Left kidney (tissue), 2 donors: Measurements from ENCODE around the gene HIP1R. TPM values are rescaled to one million over a fixed set of nuclear protein-coding genes. Genes with fewer than 3 reads are reported as not detected.
"Not testable (repeated sequence)": the region's sequence is repeated elsewhere in the genome, so short reads cannot be mapped to it uniquely, and the experiment has no call there.

ENCODE experiments used
- DNase-seq: peaks from one replicate; pipeline ENCODE4 v3.0.0-alpha.2; 2013
- polyA plus RNA-seq: library from polyadenylated mRNA; unstranded; fragments of 120-200 nt; gene quantifications from one replicate; pipeline ENCODE4 v1.2.1, GENCODE V29; 2013; ENCODE audit not compliant: insufficient read length

The HIP1R gene
- polyA plus RNA-seq, 1 donor, result 82.4 TPM

DNA sequence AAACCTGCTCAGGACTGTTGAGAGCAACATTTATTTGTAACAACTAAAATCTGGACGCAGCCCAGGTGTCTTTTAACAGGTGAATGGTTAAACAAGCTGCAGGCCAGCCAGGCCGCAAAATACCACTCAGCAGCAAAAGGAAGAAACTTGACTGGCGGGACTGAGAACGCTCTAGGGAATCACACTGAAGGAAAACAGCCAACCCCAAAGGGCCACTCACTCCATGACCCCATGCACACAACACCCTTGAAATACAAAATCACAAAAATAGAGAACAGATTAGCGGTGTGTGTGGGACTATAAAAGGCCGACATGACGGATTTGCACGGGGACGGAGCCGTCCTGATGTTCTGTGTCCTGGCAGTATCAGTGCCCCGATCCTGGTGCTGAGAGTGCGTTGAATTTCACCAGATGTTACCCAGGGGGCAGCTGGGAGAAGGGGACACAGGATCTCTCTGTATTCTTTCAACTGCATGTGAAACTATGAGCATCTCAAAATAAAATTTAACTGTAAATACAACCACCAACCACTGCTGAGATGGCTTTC lies 37.6 kb downstream of the HIP1R start:
- DNase-seq, result no peak

DNA sequence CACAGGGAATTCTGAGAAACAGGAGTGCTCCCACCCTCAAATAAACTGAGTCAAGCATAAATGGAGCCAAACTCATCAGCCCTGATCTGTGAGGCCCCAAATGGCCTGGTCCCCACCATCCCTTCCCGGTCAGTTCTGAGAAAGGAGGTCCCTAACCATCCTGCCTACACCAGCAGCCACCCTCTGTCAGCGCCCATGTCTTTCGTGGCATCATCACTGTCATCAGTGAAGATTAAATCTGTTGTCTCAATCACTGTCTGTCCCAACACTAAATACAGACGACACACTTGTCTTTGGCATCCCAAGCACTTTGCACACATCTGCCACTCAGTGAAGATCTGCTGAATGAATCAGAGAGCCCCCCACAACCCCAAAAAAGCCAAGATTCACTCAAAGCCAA lies 38.3 kb downstream of the HIP1R start:
- DNase-seq, result no peak

DNA sequence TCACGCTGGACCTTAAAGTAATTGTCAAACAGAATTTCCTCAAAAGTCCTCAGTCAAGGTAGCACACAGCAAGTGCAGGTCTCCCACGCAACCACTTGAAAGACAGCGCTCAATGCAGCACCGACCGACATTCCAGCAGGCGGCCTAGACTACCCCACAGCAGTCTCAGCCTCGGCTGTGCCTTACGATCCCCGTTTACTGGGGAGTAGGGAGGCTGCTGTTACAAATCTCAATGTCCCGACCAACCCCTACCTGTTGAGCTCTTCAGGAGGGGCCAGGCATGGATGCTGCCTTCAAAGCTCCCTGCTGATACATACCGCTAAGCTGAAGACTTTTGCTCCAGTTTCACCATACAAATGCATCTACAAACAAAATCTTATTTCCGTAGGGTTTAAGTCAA lies 38.8 kb downstream of the HIP1R start:
- no peak for DNase-seq

- no peak for DNase-seq
Observed at GRCh38 chr12:122875590-122876220, 40.4 kb downstream of the HIP1R start.

DNA sequence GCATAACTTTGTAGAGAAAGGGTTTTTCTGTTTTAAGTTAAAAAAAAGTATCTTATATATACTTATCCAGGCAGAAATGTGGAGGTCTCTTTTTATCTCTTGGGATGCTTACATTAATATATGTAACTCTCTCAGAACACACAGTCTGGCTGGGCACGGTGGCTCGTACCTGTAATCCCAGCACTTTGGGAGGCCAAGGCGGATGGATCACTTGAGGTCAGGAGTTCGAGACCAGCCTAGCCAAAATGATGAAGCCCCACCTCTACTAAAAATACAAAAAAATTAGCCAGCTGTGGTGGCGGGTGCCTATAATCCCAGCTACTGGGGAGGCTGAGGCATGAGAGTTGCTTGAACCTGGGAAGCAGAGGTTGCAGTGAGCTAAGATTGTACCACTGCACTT lies 41.0 kb downstream of the HIP1R start:
- not testable (repeated sequence) for DNase-seq

- DNase-seq, result no peak
Observed at GRCh38 chr12:122876731-122877130, 41.5 kb downstream of the HIP1R start.

DNA sequence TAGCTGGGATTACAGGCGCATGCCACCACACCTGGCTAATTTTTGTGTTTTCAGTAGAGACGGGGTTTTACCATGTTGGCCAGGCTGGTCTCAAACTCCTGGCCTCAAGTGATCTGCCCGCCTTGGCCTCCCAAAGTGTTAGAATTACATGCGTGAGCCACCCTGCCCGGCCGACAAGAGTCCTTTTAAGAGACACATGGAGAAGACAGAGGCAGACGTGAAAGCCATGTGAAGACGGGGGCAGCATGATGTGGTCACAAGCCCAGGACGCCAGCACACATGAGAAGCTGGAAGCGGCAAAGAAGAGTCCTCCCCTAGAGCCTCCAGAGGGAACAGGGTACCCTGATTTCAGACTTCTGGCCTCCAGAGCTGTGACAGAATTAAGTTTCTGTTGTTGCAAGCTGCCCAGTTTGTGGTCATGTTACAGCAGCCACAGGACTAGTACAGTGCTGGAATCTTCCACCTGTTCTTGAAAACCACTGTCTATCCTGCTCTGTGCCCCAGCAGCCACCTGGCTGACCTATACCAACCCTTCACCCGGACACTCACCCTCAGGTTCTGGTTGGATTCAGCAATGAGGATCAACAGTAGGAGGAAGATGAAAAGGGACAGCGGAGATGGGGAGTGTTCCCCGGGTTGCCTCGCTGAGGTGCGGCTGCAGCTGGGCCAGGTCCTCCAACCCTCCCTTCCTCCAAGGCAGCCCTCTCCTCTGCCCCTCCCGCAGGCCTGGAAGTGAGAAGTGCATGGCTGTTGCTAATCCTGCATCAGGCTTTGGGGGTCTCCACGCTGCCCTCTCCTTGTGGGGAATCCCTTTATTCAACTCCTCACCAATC lies 43.7 kb downstream of the HIP1R start:
- no peak for DNase-seq

DNA sequence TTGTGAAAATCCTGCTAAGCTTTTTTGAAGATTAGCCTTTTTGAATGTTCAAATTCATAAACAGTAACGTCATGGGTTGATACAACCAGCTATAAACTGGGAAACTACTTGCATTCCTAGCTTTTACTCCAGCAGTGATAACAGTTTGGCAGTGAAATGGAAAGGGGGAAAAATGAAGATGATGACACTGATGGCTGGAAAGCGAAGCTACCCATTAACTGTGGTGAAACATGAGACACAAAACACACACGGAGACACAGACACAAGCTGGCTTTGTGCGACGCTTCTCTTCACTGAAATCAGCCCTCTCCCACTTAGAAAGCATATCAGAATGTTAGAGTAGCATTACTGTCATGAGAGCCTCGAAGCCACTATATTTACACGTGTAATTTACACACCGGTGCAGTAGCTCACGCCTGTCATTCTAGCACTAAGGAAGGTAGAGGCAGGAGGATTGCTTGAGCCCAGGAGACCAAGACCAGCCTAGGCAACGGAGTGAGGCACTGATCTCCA lies 45.0 kb downstream of the HIP1R start:
- no peak for DNase-seq

GRCh38 chr12:122880668-122881067 lies 45.4 kb downstream of the HIP1R start:
- no peak for DNase-seq

GRCh38 chr12:122882908-122883558 lies 47.8 kb downstream of the HIP1R start:
- no peak for DNase-seq

DNA sequence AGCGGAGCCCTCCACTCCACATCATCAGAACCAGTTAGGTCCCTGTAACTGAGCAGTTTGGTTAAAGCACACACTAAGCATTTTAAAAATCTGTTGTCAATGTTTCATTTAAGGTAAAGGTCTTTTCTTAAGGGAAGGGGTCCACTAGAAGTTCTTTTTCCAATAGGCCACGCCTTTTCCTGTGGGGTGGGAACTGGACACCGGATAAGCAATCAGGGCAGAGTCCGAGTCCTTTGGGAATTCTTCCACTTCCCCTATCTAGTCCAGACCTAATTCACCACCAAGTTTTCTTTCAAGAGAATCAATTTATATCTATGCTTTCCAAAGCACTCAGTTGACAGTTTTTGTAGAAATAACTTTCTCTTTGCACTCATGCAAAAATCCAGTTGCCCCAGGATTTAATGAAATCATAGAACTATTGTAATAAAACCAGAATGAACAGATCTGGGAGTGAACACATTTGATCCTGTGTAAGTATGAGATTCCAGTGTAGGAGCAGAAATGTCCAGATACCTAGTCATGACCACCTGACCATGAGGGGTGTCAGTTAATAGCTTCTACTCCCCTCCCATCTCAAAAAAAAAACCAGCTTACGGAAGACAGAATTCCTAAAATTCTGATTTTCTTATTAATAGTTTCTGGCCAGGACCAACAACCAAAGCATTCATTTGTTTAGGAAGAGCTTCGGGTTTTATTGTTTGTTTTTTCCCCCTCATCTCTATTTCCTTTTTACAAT lies 49.0 kb downstream of the HIP1R start:
- DNase-seq, result no peak

DNA sequence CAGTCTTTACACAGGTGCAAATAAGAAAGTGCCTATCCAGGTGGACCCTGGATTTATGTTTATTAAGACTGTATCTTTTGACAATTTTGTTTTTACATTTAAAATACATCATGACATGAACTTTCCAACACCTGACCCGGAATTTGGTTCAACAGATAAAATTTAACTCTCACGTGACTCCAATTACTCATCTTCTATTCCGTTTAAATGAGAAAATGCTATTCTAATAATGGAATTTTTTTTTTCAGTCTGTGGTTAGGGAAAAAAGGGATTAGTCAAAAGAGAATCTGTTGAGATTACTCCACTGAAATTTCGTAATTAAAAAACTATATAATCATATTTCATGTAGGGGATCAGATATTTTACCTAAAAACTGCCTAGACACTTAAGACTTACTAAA lies 49.6 kb downstream of the HIP1R start:
- no peak for DNase-seq

DNA sequence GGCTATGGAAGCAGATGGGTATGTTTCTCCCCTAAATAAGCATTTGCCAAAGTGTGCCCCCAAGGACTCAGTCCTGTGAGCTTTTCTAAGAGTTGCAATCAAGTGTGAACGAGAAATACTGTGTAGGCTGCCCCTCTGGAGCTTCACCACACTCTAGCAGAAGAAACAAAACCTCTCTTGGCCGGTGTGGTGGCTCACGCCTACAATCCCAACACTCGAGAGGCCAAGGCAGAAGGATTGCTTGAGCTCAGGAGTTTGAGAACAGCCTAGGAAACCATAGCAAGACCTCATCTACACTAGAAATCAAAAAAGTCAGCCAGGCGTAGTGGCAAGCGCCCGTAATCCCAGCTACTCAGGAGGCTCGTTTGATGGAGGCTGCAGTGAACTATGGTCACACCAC lies 50.9 kb downstream of the HIP1R start:
- no peak for DNase-seq

GRCh38 chr12:122886851-122887818 lies 51.9 kb downstream of the HIP1R start:
- no peak for DNase-seq

- DNase-seq, result no peak
Observed at GRCh38 chr12:122887819-122888212, 52.6 kb downstream of the HIP1R start.

DNA sequence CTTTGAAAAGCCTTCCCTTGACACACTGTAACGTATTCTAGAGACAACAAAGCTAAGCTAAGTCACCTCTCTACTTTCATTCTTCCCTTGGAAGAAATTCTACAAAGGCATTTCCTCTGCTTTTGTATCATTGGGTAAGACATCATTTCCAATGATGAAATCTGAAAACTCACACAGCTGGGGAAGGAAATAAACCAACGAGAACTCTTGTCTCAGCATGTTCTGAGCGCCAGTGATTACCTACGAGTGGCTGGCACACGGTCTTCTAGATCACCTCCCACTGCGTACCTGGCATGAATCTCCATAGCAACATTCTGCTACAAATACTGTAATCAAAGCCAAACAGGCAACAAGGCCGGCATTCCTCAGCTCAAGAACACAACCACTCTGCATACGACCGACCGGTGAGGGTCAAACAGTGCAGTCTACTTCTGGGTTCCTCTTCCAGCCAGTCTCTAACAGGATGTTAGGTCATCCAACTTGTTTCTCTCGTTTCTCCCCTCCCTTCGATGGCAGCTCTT lies 53.0 kb downstream of the HIP1R start:
- no peak for DNase-seq

GRCh38 chr12:122889761-122890520 lies 54.7 kb downstream of the HIP1R start:
- DNase-seq, result no peak

GRCh38 chr12:122891661-122892525 lies 56.6 kb downstream of the HIP1R start:
- DNase-seq, result no peak

DNA sequence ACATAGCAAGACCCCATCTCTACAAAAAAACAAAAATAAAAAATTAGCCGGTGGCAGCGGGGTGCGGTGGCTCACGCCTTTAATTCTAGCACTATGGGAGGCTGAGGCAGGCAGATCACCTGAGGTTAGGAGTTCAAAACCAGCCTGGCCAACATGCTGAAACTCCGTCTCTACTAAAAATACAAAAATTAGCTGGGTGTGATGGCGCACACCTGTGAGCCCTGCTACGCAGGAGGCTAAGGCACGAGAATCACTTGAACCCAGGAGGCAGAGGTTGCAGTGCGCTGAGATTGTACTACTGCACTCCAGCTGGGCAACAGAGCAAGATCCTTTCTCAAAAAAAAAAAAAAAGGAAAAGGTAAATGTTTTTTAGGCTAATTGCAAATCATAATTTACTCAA lies 57.5 kb downstream of the HIP1R start:
- not testable (repeated sequence) for DNase-seq
